G401 (cell line): ENCODE data around the gene POP7. TPM values are rescaled to one million over a fixed set of nuclear protein-coding genes. Genes with fewer than 3 reads are reported as not detected.
"Not testable (repeated sequence)": the region's sequence is repeated elsewhere in the genome, so short reads cannot be mapped to it uniquely, and the experiment has no call there.

ENCODE experiments used
- DNase-seq: peaks from one replicate; pipeline ENCODE4 v3.0.0-alpha.2; 2015; ENCODE audit warnings: low spot score
- in situ Hi-C: cut with HindIII; loops from 2 replicates; pipeline ENCODE4 v1.10.0; 2016; ENCODE audit warnings: low sequenced_read_pairs, mixed read lengths
- total RNA-seq: library from RNA; depleted of rRNA; stranded (reverse); fragments of >200 nt; shearing (Covaris generic); gene quantifications from 2 replicates; pipeline ENCODE4 v1.2.3, GENCODE V29; 2014

The POP7 gene
- total RNA-seq, 1 experiment from 2014 or later: 116 TPM

DNA sequence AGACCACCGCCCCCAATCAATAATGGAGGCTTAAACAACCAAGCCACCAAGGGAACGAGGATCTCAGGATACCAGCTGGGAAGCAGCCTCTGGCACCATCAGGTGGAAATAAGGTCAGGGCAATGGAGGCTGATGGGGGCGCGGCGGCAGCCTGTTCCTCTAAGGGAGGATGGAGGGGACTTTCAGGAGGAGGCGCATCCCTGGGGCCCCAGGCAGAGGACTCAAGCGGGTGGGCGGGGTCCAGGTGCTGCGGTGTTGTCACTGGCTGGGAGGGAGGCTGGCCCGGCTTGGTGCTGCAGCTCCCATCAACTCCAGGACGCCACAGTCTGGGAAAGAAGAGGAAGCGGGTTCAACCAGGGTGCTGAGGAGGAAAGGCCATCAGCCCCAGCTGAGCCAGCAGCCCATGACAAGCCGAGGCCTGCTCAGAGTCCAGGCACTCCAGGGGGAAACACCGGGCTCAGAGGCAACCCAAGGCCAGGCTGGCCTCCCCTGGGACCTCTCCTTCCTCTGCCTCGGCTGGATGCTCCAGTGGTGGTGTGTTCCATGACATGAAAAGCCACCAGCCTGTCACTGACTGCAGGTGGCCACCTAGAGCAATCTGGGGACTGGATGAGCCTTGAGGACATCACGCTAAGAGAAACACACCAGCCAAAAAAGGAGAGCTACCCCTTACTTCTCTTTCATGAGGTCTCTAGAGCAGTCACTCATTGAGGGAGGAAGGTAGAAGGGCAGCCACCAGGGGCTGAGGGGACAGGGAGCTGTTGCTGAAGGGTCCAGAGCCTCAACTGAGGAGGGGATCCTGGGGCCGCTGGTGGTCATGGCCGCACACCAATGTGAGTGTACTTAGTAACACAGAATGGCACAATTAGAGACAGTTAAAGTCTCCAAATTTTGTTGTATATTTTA, 16.4 kb upstream of the POP7 start:
- DNase-seq: no peak
- in situ Hi-C loops: no loop called here

DNA sequence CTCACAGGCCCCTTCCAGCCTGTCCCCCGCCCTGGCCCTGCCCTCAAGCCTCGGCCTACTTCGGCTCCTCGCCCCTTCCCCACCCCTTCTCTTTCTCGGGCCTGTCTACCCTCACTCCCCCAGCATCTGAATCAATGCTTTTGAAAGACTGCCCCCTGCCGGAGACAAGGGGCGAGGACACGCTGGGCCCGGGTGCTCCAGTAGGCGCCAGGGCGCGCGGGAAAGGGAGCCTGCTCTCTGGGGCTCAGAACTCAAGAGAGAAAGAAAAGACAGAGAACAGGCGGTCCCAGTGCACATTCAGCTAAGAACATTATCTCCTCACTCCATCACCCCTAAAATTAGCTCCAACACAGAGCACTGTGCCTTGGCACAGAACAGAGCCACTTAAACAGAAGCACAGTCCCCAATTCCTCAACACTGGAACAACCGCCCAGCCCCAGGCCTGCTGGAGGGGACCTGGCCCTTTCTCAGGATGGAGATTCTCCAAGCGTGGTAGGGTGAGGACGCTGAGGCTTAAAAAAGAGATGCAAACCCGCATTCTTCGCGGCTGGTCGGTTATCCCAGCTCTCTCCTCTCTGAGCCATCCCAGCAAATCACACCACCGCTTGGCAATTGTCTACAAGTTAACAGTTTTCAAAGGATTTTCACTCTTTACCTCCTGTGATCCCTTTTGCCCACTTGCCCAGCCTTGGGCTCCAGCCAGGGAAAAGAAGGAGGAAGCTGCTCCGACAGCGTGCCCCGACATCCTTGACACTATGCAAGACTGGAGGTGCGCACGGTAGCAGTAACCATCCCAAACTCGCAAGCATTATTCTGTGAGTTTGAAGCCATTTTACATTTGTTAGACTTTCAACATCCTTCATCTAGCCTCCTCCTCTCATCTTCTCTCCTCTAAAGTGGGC, 14.0 kb upstream of the POP7 start:
- in situ Hi-C loops: no loop called here
- peak; percentile 82 for DNase-seq

DNA sequence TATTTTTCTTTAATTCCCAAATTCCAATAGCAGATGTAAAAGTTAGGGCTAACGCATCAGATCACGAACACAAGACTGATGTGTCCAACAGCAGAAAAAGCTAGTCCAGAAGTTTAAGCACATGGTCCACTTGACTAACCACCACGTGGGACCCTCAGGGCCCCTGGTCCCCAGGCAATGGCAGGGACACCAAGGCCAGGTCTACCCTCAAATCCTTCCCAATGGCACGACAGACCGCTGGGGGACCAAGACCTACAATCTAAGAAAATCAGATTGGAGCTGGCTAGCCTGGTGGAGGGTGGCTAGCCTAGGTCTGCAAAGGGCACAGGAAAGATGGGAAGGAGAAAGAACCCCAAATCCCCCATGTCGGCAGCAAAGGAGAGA, 13.4 kb upstream of the POP7 start:
- DNase-seq: no peak
- in situ Hi-C loops: no loop called here

DNA sequence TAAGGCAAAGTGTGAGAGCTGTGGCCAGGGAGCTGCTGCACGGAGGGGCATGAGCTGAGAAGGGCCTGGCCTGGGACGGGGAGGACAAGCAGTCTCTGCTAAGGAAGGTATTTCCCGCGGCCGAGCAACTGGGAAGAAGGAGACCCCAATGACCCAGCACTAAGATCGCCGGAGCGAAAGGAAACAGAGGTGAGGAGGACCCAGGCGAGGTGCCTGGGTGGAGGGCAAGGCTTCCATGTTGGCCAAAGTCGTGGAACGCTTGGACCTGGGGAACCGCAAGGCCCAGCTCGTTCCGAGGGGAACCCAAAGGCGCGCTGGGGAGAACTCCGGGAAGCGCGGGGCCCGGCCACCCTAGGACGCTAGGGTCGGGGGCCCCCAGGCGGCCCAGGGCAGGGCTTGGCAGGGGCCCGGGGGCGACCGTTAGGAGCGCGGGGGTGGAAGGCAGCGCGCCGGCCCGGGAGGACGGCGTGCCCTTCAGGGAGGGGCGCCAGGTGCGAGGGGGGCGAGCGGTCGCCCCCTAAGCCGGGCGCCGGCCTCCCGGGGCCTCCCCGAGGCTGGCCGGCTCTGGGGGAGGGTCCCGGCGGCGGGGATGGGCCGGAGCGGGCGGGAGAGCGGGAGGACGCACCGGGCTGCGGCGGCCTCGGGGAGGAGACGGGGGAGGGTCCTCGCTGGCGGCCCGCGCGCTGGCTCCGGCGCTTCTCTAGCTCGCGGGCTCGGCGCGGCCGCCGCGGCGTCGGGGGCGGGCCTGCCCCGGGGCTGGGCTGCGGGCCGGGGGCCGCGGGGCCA, 12.4 kb upstream of the POP7 start:
- in situ Hi-C loops: no loop called here
- no peak for DNase-seq

DNA sequence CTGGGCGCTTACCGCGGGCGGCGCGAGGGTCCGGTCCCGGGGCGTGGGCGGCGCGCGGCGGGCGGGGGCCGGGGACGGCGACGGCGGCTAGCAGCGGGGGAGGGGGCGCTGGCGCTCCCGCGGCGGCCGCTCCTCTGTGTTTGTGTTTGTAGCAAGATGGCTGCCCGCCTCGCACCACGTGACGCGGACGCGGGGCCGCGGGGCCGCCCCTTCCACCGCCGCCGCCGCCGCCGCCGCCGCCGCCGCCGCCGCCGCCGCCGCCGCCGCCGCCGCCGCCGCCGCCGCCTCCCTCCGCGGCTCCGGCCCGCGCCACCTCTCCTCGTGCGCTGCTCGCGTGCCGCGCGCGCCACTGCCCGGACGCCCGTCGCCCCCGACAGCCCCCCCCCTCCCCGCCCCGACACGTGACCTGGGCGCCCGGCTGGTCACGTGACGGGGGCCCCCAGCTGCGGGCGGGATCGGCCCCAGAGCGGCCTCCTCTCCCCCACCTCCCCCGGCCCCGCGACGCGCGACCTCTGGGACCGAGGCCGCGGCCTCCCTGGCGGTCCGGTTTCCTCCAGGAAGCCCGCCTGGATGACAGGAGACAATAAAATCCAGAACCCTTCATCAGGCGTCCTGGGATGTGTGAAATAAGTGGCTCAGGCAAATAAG, 11.7 kb upstream of the POP7 start, which contains the start of gene GIGYF1:
GIGYF1 (minus strand) TSS at position 153 of the 648 bp plus-strand sequence. CDS start 6,012 bp downstream, outside the sequence.
- peak; percentile 60 for DNase-seq
- in situ Hi-C loops: no loop called here

DNA sequence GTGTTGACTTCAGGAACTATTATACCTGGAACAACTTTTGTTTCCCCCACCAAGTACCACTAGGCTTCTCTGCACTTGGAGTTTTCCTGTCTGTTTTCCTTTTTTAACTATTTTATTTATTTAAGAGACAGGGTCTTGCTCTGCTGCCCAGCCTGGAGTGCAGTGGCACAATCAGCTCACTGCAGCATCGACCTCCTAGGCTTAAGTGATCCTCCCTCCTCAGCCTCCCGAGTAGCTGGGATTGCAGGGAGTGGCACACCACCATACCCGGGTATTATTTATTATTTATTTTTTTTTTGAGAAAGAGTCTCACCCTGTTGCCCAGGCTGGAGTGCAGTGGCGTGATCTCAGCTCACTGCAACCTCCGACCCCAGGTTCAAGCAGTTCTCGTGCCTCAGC, 9.8 kb upstream of the POP7 start:
- DNase-seq: no peak
- in situ Hi-C loops: no loop called here

DNA sequence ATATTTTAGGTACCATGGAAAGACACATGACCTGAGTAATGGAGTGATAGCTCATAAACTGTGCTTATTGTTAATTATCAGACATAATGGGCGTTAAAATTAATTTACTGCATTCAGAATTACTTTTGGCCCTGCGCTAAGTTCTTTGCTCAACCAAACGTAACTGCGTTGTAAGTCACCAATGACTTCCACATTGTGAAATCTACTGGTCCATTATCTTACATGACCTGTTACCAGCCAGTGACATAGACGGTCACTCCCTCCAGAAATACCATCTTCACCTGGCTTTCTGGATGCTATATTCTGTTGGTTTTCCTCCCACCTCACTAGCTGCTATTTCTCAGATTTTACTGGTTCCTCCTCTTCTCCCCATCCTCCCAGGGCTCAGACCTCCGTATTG, 6.9 kb upstream of the POP7 start:
- no peak for DNase-seq
- in situ Hi-C loops: no loop called here

DNA sequence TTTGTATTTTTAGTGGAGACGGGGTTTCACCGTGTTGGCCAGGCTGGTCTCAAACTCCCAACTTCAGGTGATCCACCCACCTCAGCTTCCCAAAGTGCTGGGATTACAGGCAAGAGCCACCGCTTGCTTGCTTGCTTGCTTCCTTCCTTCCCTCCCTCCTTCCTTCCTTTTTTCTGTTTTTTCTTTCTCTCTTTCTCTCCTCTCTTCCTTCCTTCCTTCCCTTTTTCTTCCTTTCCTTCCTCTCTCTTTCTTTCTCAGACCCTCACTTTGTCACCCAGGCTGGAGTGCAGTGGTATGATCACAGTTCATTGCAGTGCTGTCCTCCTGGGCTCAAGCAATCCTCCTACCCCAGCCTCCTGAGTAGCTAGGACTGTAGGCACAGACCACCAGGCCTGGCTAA, 4.8 kb upstream of the POP7 start:
- in situ Hi-C loops, DNase-seq: not testable (repeated sequence)

DNA sequence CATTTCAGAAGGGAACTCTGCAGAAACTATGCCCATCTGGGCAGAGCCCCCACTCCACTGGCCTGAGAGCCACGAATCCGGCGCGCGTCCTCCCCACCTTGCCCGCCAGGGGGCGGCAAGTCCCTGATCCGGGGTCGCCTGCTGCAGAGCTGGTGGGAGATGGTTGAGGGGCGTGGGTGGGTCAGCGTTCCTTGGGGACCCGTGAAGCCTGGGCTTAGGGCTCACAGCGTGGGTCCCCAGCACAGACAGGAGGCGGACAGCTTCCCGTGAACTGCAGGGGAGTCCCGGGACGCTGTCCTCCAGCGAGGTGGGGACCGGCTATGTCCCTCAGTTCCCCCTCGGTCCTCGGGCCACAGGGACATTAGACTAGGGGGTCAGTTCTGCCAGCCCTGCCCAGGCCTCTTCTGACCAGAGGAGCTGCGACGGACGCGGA, 585 bp upstream of the POP7 start:
- peak; percentile 66 for DNase-seq
- in situ Hi-C loops: no loop called here

DNA sequence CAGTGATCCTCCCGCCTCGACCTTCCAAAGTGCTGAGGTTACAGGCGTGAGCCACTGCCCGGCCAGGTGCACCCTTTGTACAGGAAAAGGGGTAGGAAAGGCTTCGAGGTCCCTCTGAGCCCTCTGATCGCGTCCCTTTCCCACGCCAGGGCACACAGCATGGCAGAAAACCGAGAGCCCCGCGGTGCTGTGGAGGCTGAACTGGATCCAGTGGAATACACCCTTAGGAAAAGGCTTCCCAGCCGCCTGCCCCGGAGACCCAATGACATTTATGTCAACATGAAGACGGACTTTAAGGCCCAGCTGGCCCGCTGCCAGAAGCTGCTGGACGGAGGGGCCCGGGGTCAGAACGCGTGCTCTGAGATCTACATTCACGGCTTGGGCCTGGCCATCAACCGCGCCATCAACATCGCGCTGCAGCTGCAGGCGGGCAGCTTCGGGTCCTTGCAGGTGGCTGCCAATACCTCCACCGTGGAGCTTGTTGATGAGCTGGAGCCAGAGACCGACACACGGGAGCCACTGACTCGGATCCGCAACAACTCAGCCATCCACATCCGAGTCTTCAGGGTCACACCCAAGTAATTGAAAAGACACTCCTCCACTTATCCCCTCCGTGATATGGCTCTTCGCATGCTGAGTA, 871 bp downstream of the POP7 start:
- no peak for DNase-seq
- in situ Hi-C loops: no loop called here

DNA sequence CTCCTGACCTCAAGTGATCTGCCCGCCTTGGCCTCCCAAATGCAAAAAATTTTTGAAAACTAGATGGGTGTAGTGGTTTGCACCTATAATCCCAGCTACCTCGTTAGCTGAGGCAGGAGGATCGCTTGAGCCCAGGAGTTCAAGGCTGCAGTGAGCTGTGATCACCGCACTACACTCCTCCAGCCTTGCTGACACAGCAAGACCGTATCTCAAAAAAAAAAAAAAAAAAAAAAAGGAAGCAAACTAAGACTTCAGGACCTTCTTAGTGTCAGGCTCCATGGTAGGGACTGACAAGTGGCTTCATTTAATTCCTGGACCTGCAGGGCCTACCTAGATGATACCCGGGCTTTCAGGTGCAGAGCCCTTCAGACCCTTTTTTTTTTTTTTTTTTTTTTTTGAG, 2.5 kb downstream of the POP7 start:
- in situ Hi-C loops: no loop called here
- no peak for DNase-seq

DNA sequence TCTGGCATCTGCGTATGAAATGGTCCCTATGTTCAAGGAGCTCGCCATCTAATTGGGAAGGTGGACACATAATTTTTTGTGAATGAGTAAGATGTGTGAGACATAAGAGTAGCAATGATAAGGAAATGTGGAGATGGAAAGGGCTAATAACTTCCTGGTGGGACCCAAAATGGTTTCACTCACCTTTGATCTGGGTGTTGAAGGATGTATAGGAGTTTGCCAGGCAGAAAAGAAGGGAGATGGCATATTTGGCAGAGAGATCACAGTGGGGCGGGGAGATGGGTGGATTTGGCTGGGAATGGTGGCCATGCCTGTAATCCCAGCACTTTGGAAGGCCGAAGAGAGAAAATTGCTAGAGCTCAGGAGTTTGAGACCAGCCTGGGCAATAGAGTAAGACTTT, 4.5 kb downstream of the POP7 start:
- DNase-seq: no peak
- in situ Hi-C loops: no loop called here

DNA sequence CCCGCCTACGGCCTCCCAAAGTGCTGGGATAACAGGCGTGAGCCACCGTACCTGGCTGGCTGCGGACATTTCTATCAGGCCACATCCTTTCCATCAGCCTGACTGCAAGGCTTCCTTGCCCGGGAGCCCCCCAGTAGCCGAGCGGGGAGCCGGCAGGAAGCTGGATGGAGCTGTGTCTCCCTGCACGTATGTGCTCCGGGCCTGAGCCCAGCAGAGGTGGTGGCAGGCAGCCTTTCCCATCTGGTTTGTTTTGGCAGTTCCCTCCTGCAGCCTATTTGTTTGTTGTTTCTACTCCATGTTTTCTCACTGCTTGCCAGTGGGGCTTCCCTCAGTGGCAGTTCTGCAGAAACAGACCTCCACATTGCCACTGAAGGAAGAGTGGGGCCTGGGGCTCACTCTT, 5.4 kb downstream of the POP7 start:
- in situ Hi-C loops: no loop called here
- no peak for DNase-seq

DNA sequence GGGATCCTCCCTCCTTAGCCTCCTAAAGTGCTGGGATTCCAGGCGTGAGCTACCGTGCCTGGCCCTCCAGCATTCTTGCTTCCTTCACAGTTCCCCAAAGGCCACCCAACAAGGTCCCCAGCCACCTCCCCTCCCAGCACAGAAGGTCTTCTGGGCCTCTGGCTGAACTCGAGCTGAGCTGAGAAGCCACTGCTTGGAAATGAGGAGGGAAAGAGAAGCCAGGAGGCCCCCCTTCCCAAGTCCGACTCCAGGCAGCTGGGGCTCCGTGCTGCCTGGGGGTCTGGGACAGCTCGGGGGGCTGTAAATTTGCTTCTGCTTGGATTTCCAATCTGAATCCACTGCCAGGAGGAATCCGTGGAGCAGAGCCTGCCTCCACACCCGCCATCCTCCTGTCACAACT, 8.8 kb downstream of the POP7 start:
- DNase-seq: no peak
- in situ Hi-C loops: no loop called here

DNA sequence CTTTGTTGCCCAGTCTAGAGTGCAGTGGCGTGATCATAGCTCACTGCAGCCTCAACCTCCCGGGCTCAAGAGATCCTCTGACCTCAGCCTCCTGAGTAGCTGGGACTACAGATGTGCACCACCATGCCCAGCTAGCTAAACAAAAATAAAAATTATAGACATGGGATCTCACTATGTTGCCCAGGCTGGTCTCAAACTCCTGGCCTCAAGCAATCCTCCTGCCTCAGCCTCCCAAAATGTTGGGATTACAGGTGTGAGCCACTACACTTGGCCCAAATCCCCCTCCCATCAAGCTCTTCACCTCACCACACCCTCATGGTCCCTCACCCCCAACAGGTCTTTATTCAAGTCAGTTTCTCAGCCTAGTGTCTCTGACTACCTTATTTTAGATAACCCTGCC, 11.2 kb downstream of the POP7 start:
- DNase-seq, in situ Hi-C loops: not testable (repeated sequence)

DNA sequence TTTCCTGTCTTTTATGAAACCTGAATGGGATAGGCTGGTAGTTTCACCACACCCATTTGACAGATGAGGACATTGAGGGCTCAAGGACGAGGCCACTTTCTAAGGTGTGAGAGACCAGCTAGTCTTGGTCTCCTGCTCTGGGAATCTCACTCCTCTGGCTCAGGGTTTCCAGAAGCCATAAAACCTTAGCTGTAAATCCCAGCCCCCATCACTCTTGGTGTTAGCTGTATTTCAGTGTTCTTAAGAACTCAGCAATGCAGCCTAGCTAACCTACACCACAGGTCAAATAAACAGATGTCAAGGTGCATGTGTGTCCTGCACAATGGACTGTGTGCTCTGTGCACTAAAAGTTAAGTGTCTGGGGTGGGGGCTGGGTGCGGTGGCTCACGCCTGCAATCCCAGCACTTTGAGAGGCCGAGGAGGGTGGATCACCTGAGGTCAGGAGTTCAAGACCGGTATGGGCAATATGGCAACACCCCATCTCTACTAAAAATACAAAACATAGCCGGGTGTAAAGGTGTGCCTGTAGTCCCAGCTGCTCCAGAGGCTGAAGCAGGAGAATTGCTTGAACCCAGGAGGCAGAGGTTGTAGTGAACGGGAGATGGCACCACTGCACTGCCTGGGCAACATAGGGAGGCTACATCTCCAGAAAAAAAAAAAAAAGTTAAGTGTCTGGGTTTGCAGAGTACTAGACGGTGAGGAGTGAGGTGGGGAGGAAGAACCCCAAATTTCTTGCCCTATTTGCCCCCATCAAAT, 13.8 kb downstream of the POP7 start:
- in situ Hi-C loops: no loop called here
- DNase-seq: no peak

DNA sequence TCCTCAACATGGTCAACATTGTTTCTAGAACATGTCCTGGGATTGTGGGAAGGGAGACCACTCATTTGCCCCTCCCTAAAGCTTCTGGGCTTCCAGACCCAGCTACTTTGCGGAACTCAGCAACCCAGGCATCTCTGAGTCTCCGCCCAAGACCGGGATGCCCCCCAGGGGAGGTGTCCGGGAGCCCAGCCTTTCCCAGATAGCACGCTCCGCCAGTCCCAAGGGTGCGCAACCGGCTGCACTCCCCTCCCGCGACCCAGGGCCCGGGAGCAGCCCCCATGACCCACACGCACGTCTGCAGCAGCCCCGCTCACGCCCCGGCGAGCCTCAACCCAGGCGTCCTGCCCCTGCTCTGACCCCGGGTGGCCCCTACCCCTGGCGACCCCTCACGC, 14.4 kb downstream of the POP7 start, which contains the start of gene EPO:
EPO (plus strand) TSS at position 190 of the 392 bp plus-strand sequence. CDS start 513 bp downstream, outside the sequence.
- no peak for DNase-seq
- in situ Hi-C loops: no loop called here
